Stimulated activated CD8-positive, alpha-beta memory T cell treated with anti-CD3 and anti-CD28 coated beads, Interleukin-2, amount 100 ng/mL, for 1 hour (primary cell): Measurements from ENCODE around the gene PACS2.
"Not testable (repeated sequence)": the region's sequence is repeated elsewhere in the genome, so short reads cannot be mapped to it uniquely, and the experiment has no call there.

Experiments used
- DNase-seq, 2 donors: peaks; one replicate each; pipeline ENCODE4 v3.0.0-alpha.2; 2020; ENCODE audit warnings: low read depth in 2 of 2

Gene PACS2

GRCh38 chr14:105315941-105316576 lies 1.5 kb downstream of the PACS2 start:
- no peak for DNase-seq

GRCh38 chr14:105316577-105316941 lies 2.0 kb downstream of the PACS2 start:
- no peak for DNase-seq

GRCh38 chr14:105316968-105317510 lies 2.5 kb downstream of the PACS2 start:
- no peak for DNase-seq

GRCh38 chr14:105317546-105317945 lies 3.0 kb downstream of the PACS2 start:
- no peak for DNase-seq

GRCh38 chr14:105322791-105323556 lies 8.4 kb downstream of the PACS2 start:
- no peak for DNase-seq

GRCh38 chr14:105323663-105324062 lies 9.1 kb downstream of the PACS2 start:
- no peak for DNase-seq

GRCh38 chr14:105324080-105324778 lies 9.7 kb downstream of the PACS2 start:
- DNase-seq = no peak

- no peak for DNase-seq
Observed at GRCh38 chr14:105324871-105325270, 10.3 kb downstream of the PACS2 start.

GRCh38 chr14:105325303-105325702 lies 10.8 kb downstream of the PACS2 start:
- DNase-seq = no peak

- DNase-seq = no peak
Observed at GRCh38 chr14:105325716-105326567, 11.4 kb downstream of the PACS2 start.

GRCh38 chr14:105326568-105326867 lies 12.0 kb downstream of the PACS2 start:
- DNase-seq = no peak

GRCh38 chr14:105326891-105327694 lies 12.5 kb downstream of the PACS2 start:
- no peak for DNase-seq

- not testable (repeated sequence) for DNase-seq
Observed at GRCh38 chr14:105327695-105328045, 13.1 kb downstream of the PACS2 start.

GRCh38 chr14:105328070-105328677 lies 13.6 kb downstream of the PACS2 start:
- no peak for DNase-seq

GRCh38 chr14:105328678-105329390 lies 14.3 kb downstream of the PACS2 start:
- no peak for DNase-seq

GRCh38 chr14:105329411-105330150 lies 15.0 kb downstream of the PACS2 start:
- no peak for DNase-seq

GRCh38 chr14:105330491-105330895 lies 15.9 kb downstream of the PACS2 start:
- no peak for DNase-seq

GRCh38 chr14:105331575-105332349 lies 17.2 kb downstream of the PACS2 start:
- no peak for DNase-seq
